HG02870 (cell line): ENCODE results near the gene PRSS57.

ENCODE experiments used
- ATAC-seq: cut with Tn5 transposase; IDR thresholded peaks from one replicate; pipeline ENCODE4 v1.9.1; 2021; ENCODE audit warnings: mild to moderate bottlenecking, moderate library complexity; ENCODE audit not compliant: unreplicated experiment

The PRSS57 gene

GRCh38 chr19:653425-653824 is 41.8 kb downstream of the PRSS57 start:
- ATAC-seq = no peak

GRCh38 chr19:652467-653389 is 42.5 kb downstream of the PRSS57 start:
- ATAC-seq = no peak

DNA sequence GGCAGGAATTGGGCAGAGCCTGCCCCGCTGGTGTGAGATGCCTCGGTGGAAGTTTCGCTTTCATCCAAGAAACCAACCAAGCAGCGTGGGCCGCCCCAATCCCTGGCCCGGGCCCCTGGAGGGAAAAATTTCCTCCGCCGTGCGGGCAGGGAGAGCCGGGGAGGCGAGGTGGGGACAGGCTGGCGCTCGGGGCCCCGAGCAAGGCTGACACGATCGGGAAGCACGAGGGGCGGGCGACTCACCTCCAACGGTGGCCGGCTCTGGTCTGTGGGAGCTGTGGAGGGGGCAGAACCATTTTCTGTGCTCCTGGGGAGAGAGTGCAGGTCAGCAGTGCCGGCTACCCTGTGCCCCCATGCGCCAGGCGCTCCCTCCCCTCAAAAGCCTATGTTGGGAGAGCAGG is 43.3 kb downstream of the PRSS57 start:
- ATAC-seq = no peak

DNA sequence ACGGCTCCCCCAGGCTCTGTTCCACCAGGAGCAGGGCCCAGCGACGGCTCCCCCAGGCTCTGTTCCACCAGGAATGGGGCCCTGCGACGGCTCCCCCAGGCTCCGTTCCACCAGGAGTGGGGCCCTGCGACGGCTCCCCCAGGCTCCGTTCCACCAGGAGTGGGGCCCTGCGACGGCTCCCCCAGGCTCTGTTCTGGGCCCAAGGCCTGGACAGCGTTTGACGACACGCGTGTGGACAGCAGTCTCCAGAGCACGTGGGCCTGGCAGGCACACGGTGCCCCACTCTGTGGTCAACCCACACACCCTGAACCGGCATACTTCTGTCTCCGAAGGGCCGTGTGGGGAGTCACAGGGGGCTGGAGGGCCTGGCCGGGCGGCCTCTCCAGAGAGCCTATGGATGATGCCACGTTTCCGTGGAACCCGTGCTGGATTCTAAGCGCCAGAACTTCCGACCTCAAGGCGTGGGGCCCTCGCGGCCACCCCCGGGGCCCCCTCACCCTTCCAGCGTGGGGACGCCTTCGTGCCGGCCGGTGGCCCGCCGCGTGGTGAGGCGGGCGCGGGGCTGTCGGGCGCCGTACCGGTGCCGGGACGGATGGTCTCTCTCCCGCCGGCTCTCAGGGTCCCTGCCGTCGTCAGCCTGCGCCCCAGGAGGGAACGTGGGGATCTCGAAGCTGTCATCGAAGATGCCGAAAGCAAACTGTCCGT is 44.0 kb downstream of the PRSS57 start:
- no peak for ATAC-seq

DNA sequence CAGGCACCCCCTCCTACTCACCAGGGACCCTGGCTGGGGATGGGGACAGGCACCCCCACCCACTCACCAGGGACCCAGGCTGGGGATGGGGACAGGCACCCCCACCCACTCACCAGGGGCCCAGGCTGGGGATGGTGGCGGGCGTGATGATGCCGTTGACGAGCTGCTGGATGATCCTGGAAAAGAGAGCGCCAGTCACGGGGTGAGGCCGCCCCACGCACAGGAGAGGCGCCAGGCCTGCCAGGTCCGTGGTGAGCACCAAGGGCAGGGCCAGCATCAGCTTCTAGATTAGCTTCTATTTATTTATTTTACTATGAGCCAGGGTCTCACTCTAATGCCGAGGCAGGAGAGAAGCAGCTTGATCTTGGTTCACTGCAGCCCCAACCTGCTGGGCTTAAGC is 45.1 kb downstream of the PRSS57 start:
- ATAC-seq = no peak

GRCh38 chr19:648904-649801 is 46.1 kb downstream of the PRSS57 start:
- no peak for ATAC-seq

GRCh38 chr19:648305-648704 is 46.9 kb downstream of the PRSS57 start:
- no peak for ATAC-seq

GRCh38 chr19:647566-648284 is 47.5 kb downstream of the PRSS57 start:
- no peak for ATAC-seq

DNA sequence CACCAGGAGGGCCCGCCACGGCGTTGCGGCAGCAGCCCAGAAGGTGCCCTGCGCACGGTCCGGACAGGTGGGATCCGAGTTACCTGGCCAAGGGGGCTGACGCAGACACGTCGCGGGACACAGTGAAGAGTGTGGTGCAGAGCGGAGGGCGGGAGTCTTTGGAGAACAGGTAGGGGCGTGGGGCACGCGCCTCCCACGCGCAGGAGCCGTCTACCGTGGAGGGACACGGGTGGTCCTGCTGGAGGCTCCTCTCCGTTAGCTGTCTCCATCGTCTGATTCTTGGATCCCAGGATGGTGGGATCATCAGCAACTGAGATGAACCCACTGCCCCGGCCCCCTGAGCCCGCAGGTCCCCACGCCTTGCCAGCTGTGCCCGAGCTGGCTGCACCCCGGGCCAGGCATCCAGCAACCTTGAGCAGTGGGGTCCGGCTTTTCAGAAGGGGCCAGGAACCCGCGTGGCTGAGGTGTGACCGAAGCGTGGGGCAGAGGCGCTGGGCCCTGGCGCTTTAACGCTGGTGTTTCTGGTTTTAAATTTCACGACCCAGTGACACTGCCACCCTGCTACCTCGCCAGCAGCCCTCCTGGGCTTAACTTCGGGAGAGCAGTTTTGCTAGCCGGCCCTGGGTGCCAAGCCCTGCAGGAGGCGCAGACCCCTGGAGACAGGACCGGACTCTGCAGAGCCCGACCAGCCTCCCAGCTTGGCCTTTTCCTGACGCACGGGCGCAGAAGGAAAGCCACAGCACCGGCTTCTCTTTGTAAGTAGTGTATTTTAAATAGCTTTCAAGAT is 48.3 kb downstream of the PRSS57 start:
- no peak for ATAC-seq

DNA sequence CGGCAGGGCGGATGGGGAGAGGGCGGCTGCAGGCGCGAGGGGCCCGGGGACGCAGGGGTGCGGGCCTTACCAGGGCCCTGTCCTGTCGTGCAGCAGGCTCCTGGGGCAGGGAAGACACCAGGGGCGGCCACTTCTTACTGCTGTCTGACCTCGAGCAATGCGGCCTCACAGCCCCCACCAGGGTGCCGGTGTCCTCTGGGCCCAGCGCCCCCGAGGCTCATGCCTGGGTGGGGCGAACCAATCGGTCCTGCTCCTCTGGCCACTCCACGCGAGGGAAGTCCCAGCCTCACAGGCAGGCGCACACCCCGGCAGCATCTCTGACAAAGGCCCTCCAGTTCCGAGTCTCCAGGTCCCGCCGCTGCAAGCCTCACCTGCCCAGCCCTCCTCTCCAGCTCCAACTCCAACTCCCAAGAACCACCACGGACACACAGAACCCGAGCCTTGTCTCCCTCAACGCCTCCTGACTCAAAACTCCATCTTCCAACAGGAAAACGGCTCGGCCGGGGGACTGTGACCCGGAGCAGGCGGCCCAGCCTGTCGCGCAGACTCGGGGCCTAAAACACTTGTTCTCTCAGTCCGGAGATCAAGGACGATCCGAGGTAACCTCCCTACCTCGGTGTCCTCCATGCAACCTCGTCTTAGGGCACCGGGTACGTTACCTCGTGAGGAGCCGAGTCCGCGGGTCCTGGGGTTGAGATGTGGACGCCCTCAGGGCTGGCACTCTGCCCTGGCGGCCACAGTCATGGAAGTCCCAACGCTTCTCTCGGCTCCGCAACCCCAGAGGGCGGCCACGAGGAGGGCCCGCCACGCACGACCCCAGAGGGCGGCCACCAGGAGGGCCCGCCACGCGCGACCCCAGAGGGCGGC is 49.1 kb downstream of the PRSS57 start:
- no peak for ATAC-seq

DNA sequence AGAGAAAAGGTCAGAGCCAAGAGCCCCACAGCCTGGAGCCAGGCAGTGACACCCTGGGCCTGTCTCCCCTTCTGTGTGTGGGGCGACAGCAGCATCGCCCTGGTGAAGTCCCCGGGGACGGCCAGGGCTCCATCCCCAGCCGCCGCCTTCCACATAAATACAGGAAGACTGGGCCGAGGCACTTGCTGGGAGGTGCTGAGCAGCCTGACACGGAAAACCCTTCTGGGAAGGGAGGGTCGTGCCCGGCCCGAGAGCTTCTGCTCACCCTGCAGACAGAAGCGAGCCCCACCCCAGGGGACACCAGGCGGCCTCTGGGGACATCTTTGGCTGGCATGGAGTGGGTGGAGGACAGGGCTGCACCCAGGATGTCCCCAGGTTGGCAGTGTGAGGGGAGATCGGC is 50.5 kb downstream of the PRSS57 start:
- no peak for ATAC-seq

DNA sequence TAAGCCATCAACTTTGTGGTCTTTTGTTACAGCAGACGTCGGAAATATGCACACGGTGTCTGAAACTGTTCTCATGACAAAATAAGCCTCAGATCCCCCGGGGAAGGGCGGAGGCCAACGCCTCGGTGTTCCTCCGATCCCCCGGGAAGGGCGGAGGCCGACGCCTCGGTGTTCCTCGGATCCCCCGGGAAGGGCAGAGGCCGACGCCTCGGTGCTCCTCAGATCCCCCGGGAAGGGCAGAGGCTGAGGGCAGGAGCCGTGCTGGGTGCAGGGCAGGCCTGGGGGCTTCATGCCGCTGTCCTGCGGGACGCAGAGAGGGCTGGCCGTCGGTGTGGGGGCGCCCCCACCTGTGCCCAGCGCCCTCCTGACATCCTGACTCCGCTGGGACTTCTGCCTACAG is 50.9 kb downstream of the PRSS57 start:
- ATAC-seq = no peak

DNA sequence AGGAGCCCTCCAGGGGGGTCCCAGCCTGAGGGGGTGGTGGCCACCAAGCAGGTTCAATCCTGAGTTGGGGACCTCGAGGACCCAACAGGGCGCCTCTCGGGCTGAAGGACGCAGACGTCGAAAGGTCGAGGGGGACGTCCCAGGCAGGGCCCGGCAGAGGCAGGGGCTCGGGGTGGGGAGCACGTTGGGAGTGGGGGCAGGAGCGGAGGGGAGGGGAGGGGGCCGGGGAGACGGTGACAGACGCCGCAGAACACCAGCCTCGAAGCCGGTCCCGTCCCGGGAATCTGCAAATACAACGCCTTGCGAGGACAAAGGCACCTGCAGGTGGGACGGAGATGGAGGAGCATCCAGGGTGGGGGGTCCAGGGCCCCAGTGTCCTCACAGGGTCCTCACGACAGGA is 51.5 kb downstream of the PRSS57 start:
- no peak for ATAC-seq

DNA sequence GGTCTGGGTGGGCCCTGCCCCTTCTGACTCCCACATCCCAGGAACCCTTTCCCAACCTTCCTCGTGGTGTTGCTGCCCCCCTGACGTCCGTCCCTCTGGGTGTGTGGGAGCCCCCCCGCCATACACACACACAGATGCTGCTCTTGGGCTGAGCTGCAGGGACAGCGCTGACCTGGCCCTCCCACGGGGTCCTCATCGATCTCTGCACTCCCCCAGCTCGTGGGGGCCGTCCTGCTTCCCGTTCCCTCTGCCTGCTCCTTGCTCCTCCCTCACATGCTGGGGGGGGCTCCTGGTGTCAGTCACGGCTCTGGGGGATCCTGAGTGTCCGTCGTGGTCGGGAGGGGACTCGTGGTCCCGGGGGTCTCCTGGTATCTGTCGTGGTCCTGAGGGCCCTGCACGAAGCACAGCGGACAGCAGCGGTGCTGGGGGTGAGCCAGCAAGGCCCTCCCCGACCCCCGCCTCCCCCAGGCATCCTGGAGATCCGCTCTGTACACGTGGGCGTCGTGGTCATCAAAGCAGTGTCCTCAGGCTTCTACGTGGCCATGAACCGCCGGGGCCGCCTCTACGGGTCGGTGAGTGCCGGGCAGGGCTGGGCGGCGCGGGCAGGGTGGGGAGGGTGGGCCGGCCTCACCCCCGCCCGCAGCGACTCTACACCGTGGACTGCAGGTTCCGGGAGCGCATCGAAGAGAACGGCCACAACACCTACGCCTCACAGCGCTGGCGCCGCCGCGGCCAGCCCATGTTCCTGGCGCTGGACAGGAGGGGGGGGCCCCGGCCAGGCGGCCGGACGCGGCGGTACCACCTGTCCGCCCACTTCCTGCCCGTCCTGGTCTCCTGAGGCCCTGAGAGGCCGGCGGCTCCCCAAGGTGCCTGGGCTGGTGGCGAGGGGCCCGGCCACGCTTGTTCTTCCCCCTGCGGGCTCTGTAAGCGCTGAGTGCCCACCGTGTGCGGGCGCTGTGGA is 52.2 kb downstream of the PRSS57 start:
- no peak for ATAC-seq

GRCh38 chr19:641702-642101 is 53.5 kb downstream of the PRSS57 start:
- ATAC-seq = no peak

GRCh38 chr19:640606-641189 is 54.6 kb downstream of the PRSS57 start:
- ATAC-seq = no peak

DNA sequence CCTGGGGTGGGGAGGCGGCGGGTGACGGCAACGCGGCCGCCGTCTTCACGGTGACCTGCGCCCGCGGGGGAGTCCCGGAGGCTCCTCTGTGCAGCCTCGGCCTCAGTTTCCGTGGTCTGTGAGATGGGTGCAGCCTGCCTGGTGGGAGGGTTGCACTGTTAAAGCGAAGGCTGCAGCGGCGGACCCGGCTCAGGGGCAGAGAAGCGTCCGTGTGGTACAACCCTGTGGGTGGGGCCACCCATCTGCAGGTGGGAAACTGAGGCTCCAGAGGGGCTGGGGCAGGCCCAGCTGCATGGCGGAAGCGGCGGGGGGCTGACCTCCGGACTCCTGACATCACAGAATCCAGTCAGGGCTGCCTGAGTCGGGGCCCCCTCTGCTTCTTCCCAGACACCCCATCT is 55.1 kb downstream of the PRSS57 start:
- no peak for ATAC-seq
